H9 (cell line): ENCODE measurements around the gene ELFN1. TPM values are rescaled to one million over a fixed set of nuclear protein-coding genes. Genes with fewer than 3 reads are reported as not detected.

Source experiments
- DNase-seq: peaks from one replicate; pipeline ENCODE4 v3.0.0-alpha.2; 2017
- H2AFZ ChIP-seq: one replicate; pipeline ENCODE4 v1.6.1; 2013; ENCODE audit warnings: mild to moderate bottlenecking, low read length, control low read depth, moderate library complexity
- H2AK5ac ChIP-seq: 2 replicates; pipeline ENCODE4 v1.6.1; 2013; ENCODE audit warnings: low read length, control low read depth, mixed read lengths; ENCODE audit not compliant: insufficient read length
- H2BK120ac ChIP-seq: one replicate; pipeline ENCODE4 v1.6.1; 2013; ENCODE audit warnings: low read depth, mild to moderate bottlenecking, low read length, control low read depth, inconsistent platforms; ENCODE audit not compliant: poor library complexity, severe bottlenecking
- H2BK12ac ChIP-seq: 2 replicates; pipeline ENCODE4 v1.6.1; 2013; ENCODE audit warnings: low read length, control low read depth, mixed read lengths, low read depth; ENCODE audit not compliant: insufficient read length
- H2BK15ac ChIP-seq: 2 replicates; pipeline ENCODE4 v1.6.1; 2013; ENCODE audit warnings: low read depth, low read length, control low read depth
- H2BK20ac ChIP-seq: one replicate; pipeline ENCODE4 v1.6.1; 2013; ENCODE audit warnings: low read depth, mild to moderate bottlenecking, low read length, control low read depth, inconsistent platforms; ENCODE audit not compliant: poor library complexity, severe bottlenecking
- H2BK5ac ChIP-seq: 2 replicates; pipeline ENCODE4 v1.6.1; 2013; ENCODE audit warnings: low read length, control low read depth, mixed read lengths; ENCODE audit not compliant: insufficient read length
- H3K14ac ChIP-seq: 2 replicates; pipeline ENCODE4 v1.6.1; 2013; ENCODE audit warnings: low read length, control low read depth; ENCODE audit not compliant: insufficient read depth
- H3K18ac ChIP-seq: 2 replicates; pipeline ENCODE4 v1.6.1; 2013; ENCODE audit warnings: low read depth, mild to moderate bottlenecking, mixed read lengths, low read length, control low read depth; ENCODE audit not compliant: insufficient read length
- H3K23ac ChIP-seq: 2 replicates; pipeline ENCODE4 v1.6.1; 2013; ENCODE audit warnings: low read length, control low read depth, mixed read lengths, low read depth; ENCODE audit not compliant: insufficient read length
- H3K23me2 ChIP-seq: 2 replicates; pipeline ENCODE4 v1.6.1; 2013; ENCODE audit warnings: low read depth, mild to moderate bottlenecking, mixed read lengths, low read length, control low read depth; ENCODE audit not compliant: insufficient read length, poor library complexity, severe bottlenecking
- H3K27ac ChIP-seq: 2 replicates; pipeline ENCODE4 v1.5.1; 2013; ENCODE audit warnings: low read length, control low read depth, mixed read lengths, low read depth; ENCODE audit not compliant: insufficient read length
- H3K27me3 ChIP-seq: 2 replicates; pipeline ENCODE4 v1.6.1; 2013; ENCODE audit warnings: low read length, control low read depth, inconsistent platforms; ENCODE audit not compliant: insufficient read depth
- H3K4ac ChIP-seq: 2 replicates; pipeline ENCODE4 v1.6.1; 2013; ENCODE audit warnings: low read depth, mild to moderate bottlenecking, control low read depth, inconsistent platforms, low read length, moderate library complexity
- H3K4me1 ChIP-seq: 2 replicates; pipeline ENCODE4 v1.6.1; 2013; ENCODE audit warnings: low read length, control low read depth, inconsistent platforms; ENCODE audit not compliant: insufficient read depth
- H3K4me2 ChIP-seq: 2 replicates; pipeline ENCODE4 v1.6.1; 2013; ENCODE audit warnings: low read length, control low read depth, mixed read lengths; ENCODE audit not compliant: insufficient read length, insufficient read depth
- H3K56ac ChIP-seq: 2 replicates; pipeline ENCODE4 v1.6.1; 2013; ENCODE audit warnings: low read depth, mild to moderate bottlenecking, mixed read lengths, low read length, control low read depth; ENCODE audit not compliant: insufficient read length
- H3K79me1 ChIP-seq: 2 replicates; pipeline ENCODE4 v1.6.1; 2013; ENCODE audit warnings: low read depth, mild to moderate bottlenecking, moderate library complexity, low read length, control low read depth, inconsistent platforms; ENCODE audit not compliant: insufficient read depth, poor library complexity, severe bottlenecking
- H3K79me2 ChIP-seq: 2 replicates; pipeline ENCODE4 v1.6.1; 2013; ENCODE audit warnings: low read length, control low read depth, inconsistent platforms; ENCODE audit not compliant: insufficient read depth
- H3K9ac ChIP-seq: 2 replicates; pipeline ENCODE4 v1.6.1; 2013; ENCODE audit warnings: low read length, control low read depth, mixed read lengths; ENCODE audit not compliant: insufficient read length; ENCODE audit errors: extremely low read depth
- H3K9me3 ChIP-seq: one replicate; pipeline ENCODE4 v1.6.1; 2013; ENCODE audit warnings: low read depth, low read length, inconsistent platforms; ENCODE audit not compliant: control insufficient read depth
- H3T11ph ChIP-seq: one replicate; pipeline ENCODE4 v1.6.1; 2013; ENCODE audit warnings: mild to moderate bottlenecking, low read length, control low read depth, inconsistent platforms
- H4K20me1 ChIP-seq: one replicate; pipeline ENCODE4 v1.6.1; 2013; ENCODE audit not compliant: control insufficient read depth, insufficient read length, insufficient read depth
- H4K5ac ChIP-seq: 2 replicates; pipeline ENCODE4 v1.6.1; 2013; ENCODE audit warnings: low read depth, mild to moderate bottlenecking, mixed read lengths, low read length, control low read depth; ENCODE audit not compliant: insufficient read length
- H4K8ac ChIP-seq: replicated peaks from 2 replicates; pipeline ENCODE4 v1.6.1; 2013; ENCODE audit warnings: low read length, control low read depth, mixed read lengths, low read depth; ENCODE audit not compliant: insufficient read length
- H4K91ac ChIP-seq: 2 replicates; pipeline ENCODE4 v1.6.1; 2013; ENCODE audit warnings: low read depth, mild to moderate bottlenecking, moderate library complexity, mixed read lengths, low read length, control low read depth; ENCODE audit not compliant: insufficient read length
- H3K27ac Mint-ChIP-seq, 3 experiments: 2 replicates in 2 of 3; 3 replicates in 1 of 3; pipeline ENCODE4 v1.8.0; 2020 to 2021; ENCODE audit warnings: mixed read lengths in 3 of 3, mild to moderate bottlenecking in 1 of 3, moderate library complexity in 1 of 3
- H3K27me3 Mint-ChIP-seq: 2 replicates; pipeline ENCODE4 v1.8.0; 2021; ENCODE audit warnings: low read depth, mild to moderate bottlenecking, moderate library complexity, mixed read lengths
- H3K36me3 Mint-ChIP-seq, 3 experiments: 2 replicates in 2 of 3; 3 replicates in 1 of 3; pipeline ENCODE4 v1.8.0; 2020 to 2021; ENCODE audit warnings: low read depth in 3 of 3, mixed read lengths in 3 of 3; ENCODE audit not compliant: insufficient read depth in 1 of 3
- H3K4me1 Mint-ChIP-seq, 2 experiments: 2 replicates each; pipeline ENCODE4 v1.8.0; 2020; ENCODE audit warnings: mixed read lengths in 2 of 2
- H3K4me3 Mint-ChIP-seq, 2 experiments: 2 replicates in 1 of 2; 3 replicates in 1 of 2; pipeline ENCODE4 v1.8.0; 2020 to 2021; ENCODE audit warnings: mild to moderate bottlenecking in 2 of 2, mixed read lengths in 2 of 2, moderate library complexity in 1 of 2
- H3K9me3 Mint-ChIP-seq, 2 experiments: 2 replicates in 1 of 2; 3 replicates in 1 of 2; pipeline ENCODE4 v1.8.0; 2020; ENCODE audit warnings: mild to moderate bottlenecking in 2 of 2, mixed read lengths in 2 of 2, moderate library complexity in 1 of 2
- CTCF ChIP-seq: fragments of 200-600 bp; sonication (generic); conservative IDR thresholded peaks from 3 replicates; pipeline ENCODE4 v1.8.0; 2021; ENCODE audit warnings: antibody characterized with exemption, mild to moderate bottlenecking
- WGBS: extraction: QIAGEN DNeasy Blood & Tissue Kit; methylation state at CpG from one replicate; pipeline ENCODE4 v1.1.7; 2013; ENCODE audit warnings: missing lambda C conversion rate, low lambda C conversion rate, mixed read lengths; ENCODE audit not compliant: insufficient read length; ENCODE audit errors: extremely low coverage; 5-methylcytosine and 5-hydroxymethylcytosine counted together
- total RNA-seq: library from RNA; stranded (reverse); gene quantifications from 2 replicates; pipeline ENCODE4 v1.2.1, GENCODE V29; 2021

The ELFN1 gene
- total RNA-seq, 1 experiment from 2014 or later, result 3.7 TPM

- Histone ChIP-seq H3K18ac (no peak overlapping the region), H4K8ac (no peak overlapping the region), H3K23ac (no peak overlapping the region), H3K9ac (no peak overlapping the region), H3K79me1 (no peaks in the 10 kb centered on the region), H4K91ac (no peak overlapping the region), H2BK120ac (no peak overlapping the region), H3K23me2 (no peaks in the 10 kb centered on the region), H3K4ac (no peak overlapping the region), H3K14ac (no peak overlapping the region), H2BK15ac (no peak overlapping the region), H3K4me1 (no peaks in the 10 kb centered on the region), H2BK20ac (no peak overlapping the region), H2BK5ac (no peak overlapping the region), H2AFZ (no peak overlapping the region), H3K4me2 (no peak overlapping the region), H3K79me2 (no peaks in the 10 kb centered on the region), H3K27me3 (no peaks in the 10 kb centered on the region; the same call in 1 of the 2 replicates), H3T11ph (no peak overlapping the region), H3K56ac (no peak overlapping the region), H3K27ac (no peak overlapping the region), H4K5ac (no peak overlapping the region), H3K9me3 (no peaks in the 10 kb centered on the region), H4K20me1 (no peaks in the 10 kb centered on the region), H2BK12ac (no peak overlapping the region), H2AK5ac (no peak overlapping the region)
- WGBS, result no CpG with 5 or more reads among the region's 10 CpGs
- H3K4me1 Mint-ChIP-seq, result peaks cover 0 to 10% of the 10 kb centered on the region in 2 experiments; a peak in 1 of 4 replicates
- H3K9me3 Mint-ChIP-seq, result peaks cover 4 to 7% of the 10 kb centered on the region in 2 experiments; a peak in 4 of 5 replicates
- no peak overlapping the region for H3K4me3 Mint-ChIP-seq
- DNase-seq, result no peak
- no peak overlapping the region for H3K27ac Mint-ChIP-seq
- peaks cover 12% of the 10 kb centered on the region for H3K27me3 Mint-ChIP-seq
- no peak for TF ChIP-seq CTCF
- peaks cover 0 to 7% (median 4%) of the 10 kb centered on the region in 3 experiments; a peak in 3 of 7 replicates for H3K36me3 Mint-ChIP-seq
Observed at GRCh38 chr7:1732645-1733044, 62.6 kb downstream of the ELFN1 start.
